Measurements from ENCODE around the gene PI4KA.

PI4KA gene

DNA sequence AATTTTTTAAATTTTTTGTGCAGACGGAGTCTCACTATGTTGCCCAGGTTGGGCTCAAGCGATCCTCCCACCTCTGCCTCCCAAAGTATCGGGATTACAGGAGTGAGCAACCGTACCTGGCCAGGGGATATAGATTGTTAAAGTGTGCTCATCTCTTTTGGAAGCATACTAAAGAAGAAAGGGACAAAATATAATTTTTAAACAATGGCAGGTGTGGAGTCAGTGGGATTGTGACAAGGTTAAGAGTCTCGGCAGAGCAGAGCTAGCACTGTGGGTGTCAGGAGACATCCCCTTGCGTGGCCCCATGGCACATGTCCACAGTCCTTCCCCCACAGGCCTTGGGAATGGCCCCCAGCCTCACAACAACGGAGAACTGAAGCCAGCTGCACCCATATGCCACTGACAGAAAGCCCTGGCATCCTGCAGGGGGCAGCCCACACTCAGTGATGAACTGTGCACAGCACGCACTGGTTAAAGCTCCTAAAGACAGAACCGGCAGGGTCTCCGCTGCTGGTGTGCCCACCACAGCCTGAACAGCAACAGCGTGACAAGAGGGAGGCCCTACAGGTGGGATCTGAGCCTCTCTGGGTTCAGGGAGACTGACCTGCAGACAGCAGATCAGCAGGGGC, 54.8 kb downstream of the PI4KA start:
- H3K36me3 ChIP-seq (ENCODE audit: insufficient read depth): no peaks in the 10 kb centered on the region
- peak; percentile 71 for TF ChIP-seq CTCF (conservative IDR thresholded peaks at IDR 0.05; ENCODE audit: low read depth, low read length)
- H3K4me1 ChIP-seq (ENCODE audit: low read depth, poor library complexity, severe bottlenecking): no peaks in the 10 kb centered on the region
- no peaks in the 10 kb centered on the region for H3K27me3 ChIP-seq (ENCODE audit: insufficient read depth, low read depth)
- H4K20me1 ChIP-seq (ENCODE audit: insufficient read depth): no peaks in the 10 kb centered on the region
- no peak overlapping the region for H2AFZ ChIP-seq (ENCODE audit: low read depth)
- no peak overlapping the region for H3K9ac ChIP-seq
- H3K4me3 ChIP-seq (IDR thresholded peaks at IDR 0.05; ENCODE audit: insufficient read depth, low read depth, low read length): no peak overlapping the region
- H3K79me2 ChIP-seq (ENCODE audit: insufficient read depth, low read depth): no peaks in the 10 kb centered on the region
- H3K27ac ChIP-seq: no peak overlapping the region
- no peak overlapping the region for H3K4me2 ChIP-seq

GRCh38 chr22:20802922-20803553, 55.6 kb downstream of the PI4KA start:
- H2AFZ ChIP-seq (ENCODE audit: low read depth): no peak overlapping the region
- no peak overlapping the region for H3K9ac ChIP-seq
- no peaks in the 10 kb centered on the region for H3K4me1 ChIP-seq (ENCODE audit: low read depth, poor library complexity, severe bottlenecking)
- H3K4me2 ChIP-seq: no peak overlapping the region
- H3K79me2 ChIP-seq (ENCODE audit: insufficient read depth, low read depth): no peaks in the 10 kb centered on the region
- H3K36me3 ChIP-seq (ENCODE audit: insufficient read depth): no peaks in the 10 kb centered on the region
- no peaks in the 10 kb centered on the region for H3K27me3 ChIP-seq (ENCODE audit: insufficient read depth, low read depth)
- TF ChIP-seq CTCF (conservative IDR thresholded peaks at IDR 0.05; ENCODE audit: low read depth, low read length): no peak
- H4K20me1 ChIP-seq (ENCODE audit: insufficient read depth): no peaks in the 10 kb centered on the region
- no peak overlapping the region for H3K4me3 ChIP-seq (IDR thresholded peaks at IDR 0.05; ENCODE audit: insufficient read depth, low read depth, low read length)
- no peak overlapping the region for H3K27ac ChIP-seq

- Histone ChIP-seq H2AFZ (ENCODE audit: low read depth) (no peak overlapping the region), H3K27ac (no peak overlapping the region), H3K4me1 (ENCODE audit: low read depth, poor library complexity, severe bottlenecking) (no peaks in the 10 kb centered on the region), H3K4me3 (IDR thresholded peaks at IDR 0.05; ENCODE audit: insufficient read depth, low read depth, low read length) (no peak overlapping the region), H3K79me2 (ENCODE audit: insufficient read depth, low read depth) (no peaks in the 10 kb centered on the region), H3K27me3 (ENCODE audit: insufficient read depth, low read depth) (no peaks in the 10 kb centered on the region), H4K20me1 (ENCODE audit: insufficient read depth) (no peaks in the 10 kb centered on the region), H3K4me2 (no peak overlapping the region), H3K36me3 (ENCODE audit: insufficient read depth) (no peaks in the 10 kb centered on the region), H3K9ac (no peak overlapping the region)
- TF ChIP-seq CTCF (conservative IDR thresholded peaks at IDR 0.05; ENCODE audit: low read depth, low read length): no peak
Observed at GRCh38 chr22:20802452-20802851, 56.2 kb downstream of the PI4KA start.

DNA sequence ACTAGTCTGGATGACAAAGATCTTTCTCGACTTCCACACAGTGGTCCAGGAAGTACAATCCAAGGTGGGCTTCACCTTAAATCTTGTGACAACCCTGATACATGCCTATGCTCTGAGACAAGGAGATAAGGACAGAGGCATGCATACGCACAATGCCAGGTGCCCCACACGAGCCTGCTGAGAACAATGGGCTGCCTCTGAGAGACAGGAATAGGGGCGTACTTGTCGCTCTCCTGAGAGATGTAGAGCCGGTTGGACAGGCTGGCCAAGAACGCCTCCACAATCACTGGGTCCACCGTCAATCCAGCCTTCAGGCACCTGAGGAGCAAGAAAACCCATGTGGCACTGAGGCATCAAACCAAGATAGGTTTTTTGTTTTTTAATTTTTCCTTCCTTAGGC, 59.2 kb downstream of the PI4KA start:
- no peaks in the 10 kb centered on the region for H3K36me3 ChIP-seq (ENCODE audit: insufficient read depth)
- no peak overlapping the region for H3K27ac ChIP-seq

More for the DNA sequence above, 59.2 kb downstream of the PI4KA start:
- no peak overlapping the region for H3K4me3 ChIP-seq (IDR thresholded peaks at IDR 0.05; ENCODE audit: insufficient read depth, low read depth, low read length)
- H2AFZ ChIP-seq (ENCODE audit: low read depth): no peak overlapping the region
- H3K27me3 ChIP-seq (ENCODE audit: insufficient read depth, low read depth): no peaks in the 10 kb centered on the region
- H3K79me2 ChIP-seq (ENCODE audit: insufficient read depth, low read depth): no peaks in the 10 kb centered on the region
- H3K9ac ChIP-seq: no peak overlapping the region
- H3K4me1 ChIP-seq (ENCODE audit: low read depth, poor library complexity, severe bottlenecking): no peaks in the 10 kb centered on the region
- TF ChIP-seq CTCF (conservative IDR thresholded peaks at IDR 0.05; ENCODE audit: low read depth, low read length): no peak
- H4K20me1 ChIP-seq (ENCODE audit: insufficient read depth): no peaks in the 10 kb centered on the region
- H3K4me2 ChIP-seq: no peak overlapping the region

All from KMS-11 (cell line).